Measurements from ENCODE around the gene ZNF175.

DNA sequence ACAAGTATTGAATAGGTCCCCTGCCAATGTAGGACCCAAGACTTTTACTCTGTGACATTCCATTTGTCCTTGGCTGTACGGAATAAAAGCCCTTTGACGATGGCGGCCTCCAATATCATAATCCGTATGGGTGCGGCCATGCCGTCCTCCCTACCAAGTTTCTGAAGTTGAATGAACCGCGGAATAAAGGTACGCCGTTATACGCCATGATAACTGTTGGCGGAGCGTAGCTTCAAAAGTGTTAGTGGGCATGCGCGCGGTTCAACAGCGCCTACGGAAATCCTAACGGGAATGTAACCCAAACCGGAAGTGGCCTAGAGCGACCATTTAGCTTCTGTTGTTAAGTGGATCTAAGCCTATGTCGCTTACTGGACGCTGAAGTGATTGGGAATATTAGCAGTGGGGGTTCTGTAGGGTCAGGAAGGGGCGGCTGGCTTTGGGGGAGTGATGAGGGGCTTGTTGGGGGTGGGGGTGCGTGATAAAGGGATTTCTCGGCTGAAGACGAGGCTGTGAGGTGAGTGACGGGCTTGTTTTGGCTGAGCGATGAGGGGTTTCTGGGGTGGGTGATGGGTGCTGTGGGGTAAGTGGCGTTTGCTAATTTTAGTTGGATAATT is at the start of gene ZNF175:
- no peak; the same call in 1 of the 2 replicates for TF ChIP-seq NFIC (IDR thresholded peaks at IDR 0.05)
- TF ChIP-seq, protein P1, sequence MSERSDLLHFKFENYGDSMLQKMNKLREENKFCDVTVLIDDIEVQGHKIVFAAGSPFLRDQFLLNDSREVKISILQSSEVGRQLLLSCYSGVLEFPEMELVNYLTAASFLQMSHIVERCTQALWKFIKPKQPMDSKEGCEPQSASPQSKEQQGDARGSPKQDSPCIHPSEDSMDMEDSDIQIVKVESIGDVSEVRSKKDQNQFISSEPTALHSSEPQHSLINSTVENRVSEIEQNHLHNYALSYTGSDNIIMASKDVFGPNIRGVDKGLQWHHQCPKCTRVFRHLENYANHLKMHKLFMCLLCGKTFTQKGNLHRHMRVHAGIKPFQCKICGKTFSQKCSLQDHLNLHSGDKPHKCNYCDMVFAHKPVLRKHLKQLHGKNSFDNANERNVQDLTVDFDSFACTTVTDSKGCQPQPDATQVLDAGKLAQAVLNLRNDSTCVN (CRISPR knock-in tag; IDR thresholded peaks at IDR 0.05): no peak

Data from K562 (cell line).